Ovary (tissue), 3 donors: Measurements from ENCODE around the gene FGF5.

Experiments used
- CTCF ChIP-seq, 3 donors: fragments of 450-650 bp in 2 of 3; fragments of 200-600 bp in 1 of 3; IDR thresholded peaks; one replicate each; pipeline versions ENCODE4 v1.5.1 to v1.8.0; 2016 to 2022; ENCODE audit warnings: antibody characterized with exemption in 3 of 3, mild to moderate bottlenecking in 1 of 3
- POLR2A ChIP-seq: fragments of 450-650 bp; IDR thresholded peaks from one replicate; pipeline ENCODE4 v1.6.1; 2017; ENCODE audit warnings: antibody characterized with exemption, mild to moderate bottlenecking, moderate library complexity
- donor health status: DM: no; HTN: no; CAD: no.

- no peak for TF ChIP-seq CTCF (IDR thresholded peaks at IDR 0.05)
- no peak for TF ChIP-seq POLR2A
Measured at GRCh38 chr4:80305466-80305865, 39.0 kb downstream of the FGF5 start.
